ENCODE data around the gene GPR84. TPM values are rescaled to one million over a fixed set of nuclear protein-coding genes. Genes with fewer than 3 reads are reported as not detected.
A peak's percentile ranks its signal among the peaks of the same experiment; 100 is the strongest.

The GPR84 gene
- total RNA-seq, 2 donors from 2014 or later: 2.0 to 4.1 TPM

- Mint-ChIP-seq H3K27ac (no peak overlapping the region), H3K36me3 (peaks cover 6 to 23% of the 10 kb centered on the region in 2 donors), H3K9me3 (no peaks in the 10 kb centered on the region)
- ATAC-seq (no peak), DNase-seq (ENCODE audit: low spot score in 2 of 2) (no peak)
These were observed 30.7 kb upstream of the GPR84 start for GRCh38 chr12:54394986-54395385.

DNA sequence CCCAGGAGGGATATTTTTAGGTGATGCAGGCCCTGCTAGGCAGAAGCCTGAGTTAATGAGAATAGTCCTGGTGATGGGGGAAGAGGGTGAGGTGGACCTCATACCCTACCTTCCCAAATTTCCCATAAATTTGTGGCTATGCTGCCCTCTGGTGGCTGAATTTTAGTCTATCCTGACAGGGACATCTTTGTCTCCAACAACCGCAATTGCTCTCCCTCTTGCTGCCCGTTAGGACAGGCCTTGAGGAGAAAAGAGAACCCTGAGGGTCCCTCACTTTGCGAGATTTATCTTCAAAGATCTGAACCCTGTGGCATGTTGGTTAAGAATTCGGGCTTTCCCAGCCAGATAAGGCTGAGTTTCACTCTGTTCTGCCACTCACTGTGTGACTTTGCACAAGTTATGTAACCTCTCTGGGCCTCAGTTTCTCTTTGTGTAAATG, 30.0 kb upstream of the GPR84 start:
- Mint-ChIP-seq H3K27ac (no peak overlapping the region), H3K36me3 (peaks cover 4 to 20% of the 10 kb centered on the region in 2 donors), H3K9me3 (no peaks in the 10 kb centered on the region)
- peak; percentile 12 to 40 for ATAC-seq
- DNase-seq (ENCODE audit: low spot score in 2 of 2): peak in 1 of 2 donors; percentile 55

GRCh38 chr12:54393743-54394142, 29.5 kb upstream of the GPR84 start:
- Mint-ChIP-seq H3K36me3 (peaks cover 0 to 16% of the 10 kb centered on the region in 2 donors), H3K27ac (no peak overlapping the region)

DNA sequence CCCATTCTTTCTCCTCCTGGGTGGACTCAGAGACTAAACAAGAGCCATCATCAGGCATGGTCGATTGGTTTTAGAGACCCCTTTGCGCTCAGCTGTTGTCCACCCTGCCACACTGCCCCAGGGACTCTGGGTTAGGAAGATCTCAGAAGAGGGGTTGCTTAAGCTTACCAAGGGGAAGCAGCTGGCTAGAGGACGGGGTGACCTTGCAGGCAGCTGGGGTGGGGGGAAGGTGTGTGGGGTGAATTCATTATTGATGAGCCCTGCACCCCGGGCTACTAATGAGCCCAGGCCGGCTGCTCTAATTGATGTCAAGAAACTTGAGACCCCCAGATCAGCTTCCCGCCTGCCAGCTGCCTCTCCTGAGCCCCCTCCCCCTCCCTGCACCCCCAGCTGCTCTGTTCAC, 28.9 kb upstream of the GPR84 start:
- DNase-seq (ENCODE audit: low spot score in 2 of 2) (no peak), ATAC-seq (no peak)
- no peak overlapping the region for H3K27ac Mint-ChIP-seq
- peaks cover 0 to 14% of the 10 kb centered on the region in 2 donors for H3K36me3 Mint-ChIP-seq
- no peaks in the 10 kb centered on the region for H3K9me3 Mint-ChIP-seq

More at GRCh38 chr12:54393743-54394142, 29.5 kb upstream of the GPR84 start:
- no peak for DNase-seq (ENCODE audit: low spot score in 2 of 2)
- ATAC-seq: no peak
- H3K9me3 Mint-ChIP-seq: no peaks in the 10 kb centered on the region

DNA sequence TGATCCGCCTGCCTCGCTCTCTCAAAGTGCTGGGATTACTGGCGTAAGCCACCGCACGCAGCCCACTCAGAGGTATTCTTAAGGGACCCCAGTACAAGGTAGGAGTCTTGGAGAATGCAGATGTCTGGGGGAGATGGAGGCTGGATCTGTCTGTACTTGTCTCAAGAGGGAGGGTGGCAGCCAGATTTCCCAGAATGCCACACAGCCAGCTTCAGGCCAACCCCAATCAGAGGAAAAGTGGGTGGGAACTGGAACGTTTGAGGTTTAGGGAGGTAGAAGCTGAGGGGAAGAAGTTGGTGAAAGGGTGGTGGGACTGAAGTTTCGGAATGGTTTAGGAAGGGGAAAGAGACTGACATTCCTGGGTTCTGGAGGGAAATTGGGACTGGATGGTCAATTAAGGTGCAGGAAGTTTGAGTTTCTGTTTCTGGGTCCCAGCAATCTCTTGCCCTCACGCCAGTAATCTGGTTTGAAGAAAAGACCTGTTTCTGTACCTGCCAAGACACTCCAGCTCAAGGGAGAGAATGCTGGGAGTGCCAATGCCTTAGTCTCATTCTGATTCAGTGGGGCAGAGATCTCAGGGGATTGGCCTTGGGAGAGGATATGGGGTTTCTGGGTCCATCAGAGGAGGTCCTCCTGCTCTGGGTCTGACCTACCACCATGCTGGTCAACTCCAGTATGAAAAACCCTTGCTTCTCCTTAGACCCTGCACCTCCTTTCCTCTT, 28.4 kb upstream of the GPR84 start:
- H3K36me3 Mint-ChIP-seq: peaks cover 0 to 8% of the 10 kb centered on the region in 2 donors
- DNase-seq (ENCODE audit: low spot score in 2 of 2) (no peak), ATAC-seq (no peak)
- H3K9me3 Mint-ChIP-seq: no peaks in the 10 kb centered on the region
- no peak overlapping the region for H3K27ac Mint-ChIP-seq

- Mint-ChIP-seq H3K27ac (peak overlapping the region in 1 of 2 donors; percentile 58), H3K36me3 (no peaks in the 10 kb centered on the region), H3K9me3 (no peaks in the 10 kb centered on the region)
- ATAC-seq: peak; percentile 72 to 85
- DNase-seq (ENCODE audit: low spot score in 2 of 2): peak; percentile 71 to 73
These were observed 26.6 kb upstream of the GPR84 start for GRCh38 chr12:54390668-54391551.

DNA sequence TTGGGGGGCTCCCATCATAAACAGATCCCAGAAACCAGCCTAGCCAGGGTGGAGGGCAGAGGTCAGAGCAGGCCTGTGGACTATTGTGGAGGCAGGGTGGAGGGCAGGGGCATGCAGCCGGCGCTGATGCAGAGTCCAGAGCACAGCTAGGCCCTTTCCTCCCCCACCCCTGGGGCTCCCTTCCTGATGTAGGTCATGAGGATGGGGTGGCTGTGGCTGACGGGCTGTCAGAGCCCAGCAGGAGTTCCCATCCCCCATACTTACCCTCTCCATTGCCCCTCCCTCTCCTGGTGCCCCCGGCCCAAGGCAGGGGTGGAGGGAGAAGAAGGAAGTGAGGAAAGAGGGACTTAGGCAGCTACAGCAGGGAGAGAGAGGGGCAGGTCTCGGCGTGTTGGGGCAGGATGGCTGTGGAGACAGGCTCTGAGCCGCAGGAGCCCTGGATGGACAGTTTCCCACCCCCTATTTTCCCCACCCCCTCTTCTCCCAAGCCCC, 25.9 kb upstream of the GPR84 start:
- Mint-ChIP-seq H3K27ac (peak overlapping the region in 1 of 2 donors; percentile 39), H3K36me3 (no peaks in the 10 kb centered on the region), H3K9me3 (no peaks in the 10 kb centered on the region)
- ATAC-seq: no peak
- DNase-seq (ENCODE audit: low spot score in 2 of 2): no peak

DNA sequence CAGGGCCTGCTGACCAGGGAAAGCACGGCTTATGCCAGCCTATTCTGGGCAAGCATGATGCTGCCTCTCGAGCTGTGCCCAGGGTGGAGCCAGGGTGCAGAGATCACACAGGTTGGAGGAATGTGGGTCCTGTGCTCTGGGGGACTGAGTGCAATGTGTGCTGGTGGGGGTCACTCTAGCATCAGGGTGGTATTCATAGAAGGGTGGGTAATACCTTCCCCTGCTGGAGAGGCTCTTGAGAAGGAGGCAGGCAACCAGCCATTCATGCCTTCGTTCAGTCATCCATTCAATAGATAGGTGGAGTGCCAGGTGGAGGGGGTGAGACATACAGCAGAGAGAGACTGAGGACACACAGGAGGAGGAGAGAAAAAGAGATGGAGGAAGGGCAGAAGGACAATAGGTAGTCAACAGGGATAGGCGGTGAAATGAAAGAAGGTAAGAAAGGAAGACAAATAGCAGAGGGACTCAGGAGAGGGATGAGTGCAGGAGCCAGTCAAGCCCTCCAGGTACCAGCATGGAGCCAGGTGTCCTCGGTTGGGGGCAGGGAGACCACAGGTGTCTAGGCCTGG, 25.4 kb upstream of the GPR84 start:
- no peak for DNase-seq (ENCODE audit: low spot score in 2 of 2)
- H3K9me3 Mint-ChIP-seq: no peaks in the 10 kb centered on the region

DNA sequence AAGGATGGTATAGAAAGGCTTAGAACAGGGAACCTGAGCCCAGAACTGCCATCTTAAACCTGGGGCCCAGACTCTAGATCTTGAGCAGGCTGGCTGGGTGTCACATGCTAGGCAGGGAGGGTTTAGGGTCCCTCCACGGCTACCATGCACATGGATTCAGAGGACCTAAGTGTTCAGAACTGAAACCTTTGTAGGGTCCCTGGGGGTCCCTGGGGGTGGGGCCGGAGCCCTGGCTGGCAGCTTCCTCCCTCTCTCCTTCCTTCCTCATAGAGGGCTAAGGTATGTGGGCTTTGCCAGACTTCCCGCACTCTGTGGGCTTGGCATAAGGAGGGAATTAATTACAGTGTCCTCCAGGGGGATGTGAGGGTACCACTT, 24.8 kb upstream of the GPR84 start:
- DNase-seq (ENCODE audit: low spot score in 2 of 2): no peak
- H3K36me3 Mint-ChIP-seq: no peaks in the 10 kb centered on the region
- ATAC-seq: no peak
- H3K27ac Mint-ChIP-seq: peak overlapping the region in 1 of 2 donors; percentile 39
- no peaks in the 10 kb centered on the region for H3K9me3 Mint-ChIP-seq

More for the DNA sequence above, 25.4 kb upstream of the GPR84 start:
- no peaks in the 10 kb centered on the region for H3K36me3 Mint-ChIP-seq
- ATAC-seq: no peak
- H3K27ac Mint-ChIP-seq: peak overlapping the region in 1 of 2 donors; percentile 39

GRCh38 chr12:54388237-54389133, 24.2 kb upstream of the GPR84 start:
- Mint-ChIP-seq H3K36me3 (no peaks in the 10 kb centered on the region), H3K9me3 (no peaks in the 10 kb centered on the region), H3K27ac (no peak overlapping the region)
- ATAC-seq (no peak), DNase-seq (ENCODE audit: low spot score in 2 of 2) (no peak)

DNA sequence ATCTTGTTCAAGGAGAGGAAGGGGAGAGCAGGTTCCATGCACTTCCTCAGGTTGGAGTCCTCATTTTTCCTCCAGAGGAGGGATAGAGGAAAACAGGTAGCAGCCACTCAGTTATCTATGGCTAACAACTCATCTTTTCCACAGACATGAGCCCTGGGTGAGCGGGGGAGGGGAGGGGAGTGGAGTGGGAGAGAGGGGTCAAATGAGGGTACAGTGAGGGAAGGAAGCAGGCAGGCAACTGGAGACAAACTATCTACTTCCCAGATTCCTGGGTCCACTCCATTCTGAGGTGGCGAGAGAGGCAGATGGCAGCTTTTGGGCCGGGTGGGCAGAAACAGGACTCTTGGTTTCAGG, 22.8 kb upstream of the GPR84 start:
- H3K9me3 Mint-ChIP-seq: no peaks in the 10 kb centered on the region
- ATAC-seq (no peak), DNase-seq (ENCODE audit: low spot score in 2 of 2) (no peak)
- peak overlapping the region in 1 of 2 donors; percentile 22 for H3K27ac Mint-ChIP-seq
- no peaks in the 10 kb centered on the region for H3K36me3 Mint-ChIP-seq

DNA sequence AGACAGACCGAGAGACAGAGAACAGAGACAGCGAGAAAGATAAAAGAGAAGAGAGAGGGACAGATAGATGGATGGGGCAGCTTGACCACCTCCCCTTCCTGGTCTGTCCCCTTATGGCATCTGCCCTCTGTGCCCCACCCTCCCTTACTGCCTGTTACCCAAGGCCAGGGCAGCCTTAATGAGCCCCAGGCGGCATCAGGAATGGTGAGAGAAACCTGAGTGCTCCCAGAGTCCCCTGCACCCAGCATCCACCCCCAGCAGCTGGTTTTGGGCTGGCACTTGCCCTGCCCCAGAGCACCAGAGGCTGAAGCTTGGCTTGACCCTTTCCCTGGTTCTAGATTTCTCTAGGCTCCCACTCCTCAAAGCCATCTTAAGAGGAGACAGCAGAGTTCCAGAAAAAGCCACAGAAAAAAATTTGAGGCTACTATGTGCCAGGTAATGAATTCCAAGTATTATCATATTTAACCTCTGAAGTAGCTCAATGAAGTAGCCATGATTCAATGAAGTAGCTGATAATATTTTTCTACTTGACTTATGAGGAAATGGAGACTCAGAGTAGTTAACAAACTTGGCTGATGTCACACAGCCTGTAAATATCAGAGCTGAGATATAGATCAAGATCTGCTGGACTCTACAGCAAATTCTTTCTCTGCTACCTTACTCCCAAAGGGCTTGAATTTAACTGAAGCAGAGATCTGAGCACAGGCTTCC, 22.3 kb upstream of the GPR84 start:
- Mint-ChIP-seq H3K27ac (peak overlapping the region in 1 of 2 donors; percentile 22), H3K36me3 (no peaks in the 10 kb centered on the region)
- ATAC-seq: no peak

GRCh38 chr12:54385251-54385914, 21.1 kb upstream of the GPR84 start:
- DNase-seq (ENCODE audit: low spot score in 2 of 2) (no peak), ATAC-seq (no peak)
- H3K9me3 Mint-ChIP-seq: no peaks in the 10 kb centered on the region
- H3K27ac Mint-ChIP-seq: no peak overlapping the region
- H3K36me3 Mint-ChIP-seq: no peaks in the 10 kb centered on the region

More for the DNA sequence above, 22.3 kb upstream of the GPR84 start:
- DNase-seq (ENCODE audit: low spot score in 2 of 2): no peak
- H3K9me3 Mint-ChIP-seq: no peaks in the 10 kb centered on the region

GRCh38 chr12:54384591-54385041, 20.3 kb upstream of the GPR84 start, which contains the start of gene ZNF385A:
Gene ZNF385A, minus strand, starts transcription at chr12:54384733. Its CDS starts 219 bp downstream, at chr12:54384514.
- H3K9me3 Mint-ChIP-seq: no peaks in the 10 kb centered on the region
- peak within 1 kb of the TSS in 1 of 2 donors; percentile 38 for H3K27ac Mint-ChIP-seq
- no peaks in the 10 kb centered on the region for H3K36me3 Mint-ChIP-seq
- DNase-seq (ENCODE audit: low spot score in 2 of 2): no peak
- no peak for ATAC-seq

GRCh38 chr12:54383041-54383609, 18.8 kb upstream of the GPR84 start:
- no peaks in the 10 kb centered on the region for H3K9me3 Mint-ChIP-seq
- DNase-seq (ENCODE audit: low spot score in 2 of 2) (no peak), ATAC-seq (peak; percentile 68 to 79)
- H3K36me3 Mint-ChIP-seq: no peaks in the 10 kb centered on the region
- H3K27ac Mint-ChIP-seq: peak overlapping the region in 1 of 2 donors; percentile 23
